ENCODE results near the gene PKN2. TPM values are rescaled to one million over a fixed set of nuclear protein-coding genes. Genes with fewer than 3 reads are reported as not detected.

Gene PKN2
- total RNA-seq, 1 donor from 2014 or later: 74.4 TPM

- no peaks in the 10 kb centered on the region for H3K4me1 Mint-ChIP-seq
- Histone ChIP-seq H3K4me1 (peaks cover 3% of the 10 kb centered on the region), H3K4me3 (no peak overlapping the region), H2AFZ (replicated peaks) (no peak overlapping the region), H3K27ac (no peak overlapping the region), H3K79me2 (ENCODE audit: low read depth) (no peaks in the 10 kb centered on the region), H3K9me3 (ENCODE audit: low read depth) (no peaks in the 10 kb centered on the region), H3K9ac (no peak overlapping the region), H3K36me3 (no peaks in the 10 kb centered on the region), H3K27me3 (no peaks in the 10 kb centered on the region), H3F3A (ENCODE audit: low read depth) (no peaks in the 10 kb centered on the region), H3K4me2 (no peak overlapping the region), H4K20me1 (ENCODE audit: low read depth) (no peaks in the 10 kb centered on the region)
- H3K36me3 Mint-ChIP-seq: no peaks in the 10 kb centered on the region
- no peak overlapping the region for H3K4me3 Mint-ChIP-seq
- no peak for DNase-seq (ENCODE audit: low spot score)
- H3K27me3 Mint-ChIP-seq (ENCODE audit: insufficient read depth, low read depth): no peaks in the 10 kb centered on the region
- no peaks in the 10 kb centered on the region for H3K9me3 Mint-ChIP-seq
- TF ChIP-seq CTCF (IDR thresholded peaks at IDR 0.05): no peak
- TF ChIP-seq EZH2 (IDR thresholded peaks at IDR 0.05): no peak
- TF ChIP-seq EZH2phosphoT487 (IDR thresholded peaks at IDR 0.05): no peak
- no peak overlapping the region for H3K27ac Mint-ChIP-seq
These were observed 10.6 kb upstream of the PKN2 start for GRCh38 chr1:88673446-88673845.

DNA sequence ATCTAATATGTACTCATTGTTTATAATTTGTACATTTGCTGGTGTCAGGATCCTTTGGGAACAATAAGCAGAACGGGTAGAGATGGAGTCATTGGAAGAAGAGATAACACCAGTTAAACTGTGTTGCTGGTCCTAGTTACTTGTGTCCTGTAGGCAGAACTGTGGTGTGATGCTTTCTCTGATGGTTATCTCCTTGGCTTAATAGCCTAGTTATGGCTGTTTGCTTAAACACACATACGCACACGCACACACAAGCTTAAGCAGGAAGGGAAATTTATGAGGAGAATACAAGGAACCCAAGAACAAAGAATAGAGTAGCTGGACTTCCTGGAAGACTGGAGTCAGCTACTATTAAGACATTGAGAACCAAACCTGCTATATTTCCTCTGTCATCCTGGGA is 5.7 kb upstream of the PKN2 start:
- H3K36me3 ChIP-seq: no peaks in the 10 kb centered on the region
- Mint-ChIP-seq H3K4me1 (peaks cover 7% of the 10 kb centered on the region), H3K4me3 (no peak overlapping the region), H3K27me3 (ENCODE audit: insufficient read depth, low read depth) (no peaks in the 10 kb centered on the region), H3K9me3 (no peaks in the 10 kb centered on the region), H3K27ac (no peak overlapping the region), H3K36me3 (no peaks in the 10 kb centered on the region)
- no peak overlapping the region for H2AFZ ChIP-seq (replicated peaks)
- TF ChIP-seq CTCF (IDR thresholded peaks at IDR 0.05): no peak
- no peak for DNase-seq (ENCODE audit: low spot score)
- H3K4me3 ChIP-seq: no peak overlapping the region
- H3F3A ChIP-seq (ENCODE audit: low read depth): peaks cover 12% of the 10 kb centered on the region
- H3K27me3 ChIP-seq: no peaks in the 10 kb centered on the region
- no peaks in the 10 kb centered on the region for H3K9me3 ChIP-seq (ENCODE audit: low read depth)
- no peak overlapping the region for H3K27ac ChIP-seq
- no peak overlapping the region for H3K4me2 ChIP-seq
- no peak overlapping the region for H3K9ac ChIP-seq
- H4K20me1 ChIP-seq (ENCODE audit: low read depth): no peaks in the 10 kb centered on the region
- peaks cover 6% of the 10 kb centered on the region for H3K4me1 ChIP-seq
- H3K79me2 ChIP-seq (ENCODE audit: low read depth): peaks cover 31% of the 10 kb centered on the region

DNA sequence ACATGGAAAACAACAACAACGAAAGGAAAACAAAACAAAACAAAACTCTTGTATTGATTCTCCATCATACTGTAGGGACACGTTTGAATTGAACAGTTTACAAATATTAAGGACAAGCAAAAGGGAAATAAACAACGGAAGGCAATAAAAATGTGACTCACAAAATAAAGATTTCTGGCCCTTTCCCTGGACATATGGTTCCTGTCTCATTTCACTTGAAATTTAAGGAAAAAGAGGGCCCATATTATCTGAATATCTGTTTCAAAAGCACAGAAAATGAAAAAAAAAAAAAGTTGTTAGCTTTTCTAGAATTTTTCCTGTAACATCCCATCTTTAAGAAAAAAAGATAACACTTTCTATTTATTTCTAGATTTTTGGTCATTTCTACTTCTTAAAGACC is 3.6 kb upstream of the PKN2 start:
- H3K4me1 Mint-ChIP-seq: peaks cover 7% of the 10 kb centered on the region
- H3F3A ChIP-seq (ENCODE audit: low read depth): peaks cover 29% of the 10 kb centered on the region
- no peaks in the 10 kb centered on the region for H3K9me3 ChIP-seq (ENCODE audit: low read depth)
- no peak overlapping the region for H2AFZ ChIP-seq (replicated peaks)
- no peaks in the 10 kb centered on the region for H4K20me1 ChIP-seq (ENCODE audit: low read depth)
- peaks cover 37% of the 10 kb centered on the region for H3K79me2 ChIP-seq (ENCODE audit: low read depth)
- no peaks in the 10 kb centered on the region for H3K9me3 Mint-ChIP-seq
- no peak overlapping the region for H3K4me3 ChIP-seq
- H3K27ac ChIP-seq: no peak overlapping the region
- H3K27me3 Mint-ChIP-seq (ENCODE audit: insufficient read depth, low read depth): no peaks in the 10 kb centered on the region
- H3K4me2 ChIP-seq: no peak overlapping the region
- H3K36me3 ChIP-seq: no peaks in the 10 kb centered on the region
- H3K27me3 ChIP-seq: no peaks in the 10 kb centered on the region
- H3K36me3 Mint-ChIP-seq: no peaks in the 10 kb centered on the region
- DNase-seq (ENCODE audit: low spot score): no peak
- TF ChIP-seq CTCF (IDR thresholded peaks at IDR 0.05): no peak
- no peak overlapping the region for H3K4me3 Mint-ChIP-seq
- H3K9ac ChIP-seq: no peak overlapping the region
- H3K4me1 ChIP-seq: peaks cover 6% of the 10 kb centered on the region
- peak overlapping the region; percentile 61 for H3K27ac Mint-ChIP-seq

Measured in neural progenitor cell (in vitro differentiated cells).